SK-N-SH (cell line): ENCODE data around the gene C1orf174.

Experiments used
- EP300 ChIP-seq, 2 experiments: IDR thresholded peaks; 2 replicates each; pipeline versions ENCODE4 v1.4.0 to v1.6.1; 2012; ENCODE audit warnings: borderline replicate concordance in 1 of 2, low read depth in 1 of 2, low read length in 1 of 2
- EZH2phosphoT487 ChIP-seq: fragments of 200-600 bp; sonication (generic); IDR thresholded peaks from 2 replicates; pipeline ENCODE4 v1.6.1; 2017; ENCODE audit warnings: low read depth, mixed run types, mild to moderate bottlenecking, antibody characterized with exemption, moderate library complexity, borderline replicate concordance
- FOXM1 ChIP-seq: IDR thresholded peaks from 2 replicates; pipeline ENCODE4 v1.4.0; 2012; ENCODE audit warnings: low read depth, mild to moderate bottlenecking
- GABPA ChIP-seq: IDR thresholded peaks from 2 replicates; pipeline ENCODE4 v1.4.0; 2012; ENCODE audit warnings: low read depth, mild to moderate bottlenecking
- POLR2AphosphoS5 ChIP-seq: IDR thresholded peaks from 2 replicates; pipeline ENCODE4 v1.6.1; 2012; ENCODE audit warnings: low read depth, low read length
- RCOR1 ChIP-seq: fragments of 150-350 bp; IDR thresholded peaks from 2 replicates; pipeline ENCODE4 v1.6.1; 2017; ENCODE audit warnings: antibody characterized with exemption, low read length
- TAF1 ChIP-seq: IDR thresholded peaks from 2 replicates; pipeline ENCODE4 v1.6.1; 2012; ENCODE audit warnings: low read depth, mild to moderate bottlenecking, low read length, moderate library complexity, borderline replicate concordance
- TEAD4 ChIP-seq: IDR thresholded peaks from 2 replicates; pipeline ENCODE4 v1.4.0; 2012; ENCODE audit warnings: mild to moderate bottlenecking, borderline replicate concordance; ENCODE audit not compliant: insufficient read depth
- TF ChIP-seq, protein P1 (sequence below): fragments of 200-600 bp; sonication (generic); IDR thresholded peaks from 2 replicates; pipeline ENCODE4 v1.6.1; 2017; ENCODE audit warnings: antibody characterized with exemption, mild to moderate bottlenecking, moderate library complexity
- TF ChIP-seq, protein P2 (sequence below): IDR thresholded peaks from 2 replicates; pipeline ENCODE4 v1.4.0; 2012; ENCODE audit warnings: low read depth
- TF ChIP-seq, protein P3 (sequence below): IDR thresholded peaks from 2 replicates; pipeline ENCODE4; 2012
- TF ChIP-seq, protein P4 (sequence below): IDR thresholded peaks from 2 replicates; pipeline ENCODE4 v1.4.0; 2012; ENCODE audit warnings: low read depth, borderline replicate concordance
- TF ChIP-seq, protein P5 (sequence below): IDR thresholded peaks from 2 replicates; pipeline ENCODE4 v1.4.0; 2012; ENCODE audit warnings: low read depth, borderline replicate concordance
- TF ChIP-seq, protein P6 (sequence below): IDR thresholded peaks from 2 replicates; pipeline ENCODE4 v1.6.1; 2012; ENCODE audit warnings: mild to moderate bottlenecking, low read depth, low read length, moderate library complexity

DNA sequence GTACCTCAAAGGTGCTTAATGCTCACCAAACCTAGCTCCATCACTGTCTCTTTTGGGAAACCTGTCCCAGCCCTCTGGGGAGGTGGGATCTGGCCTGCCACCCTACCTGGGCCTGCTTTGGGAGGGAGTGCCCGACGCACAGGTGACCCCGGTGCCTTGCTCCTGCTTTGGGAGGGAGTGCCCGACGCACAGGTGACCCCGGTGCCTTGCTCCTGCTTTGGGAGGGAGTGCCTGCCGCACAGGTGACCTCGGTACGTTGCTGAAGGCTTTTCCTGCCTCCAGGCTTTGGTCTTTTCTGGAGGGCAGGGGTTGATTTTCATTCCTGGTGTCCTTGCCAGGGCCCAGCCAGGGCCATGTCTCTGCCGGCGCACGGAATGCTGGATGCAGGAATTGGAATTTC lies 25.2 kb upstream of the C1orf174 start:
- TF ChIP-seq, protein P1, sequence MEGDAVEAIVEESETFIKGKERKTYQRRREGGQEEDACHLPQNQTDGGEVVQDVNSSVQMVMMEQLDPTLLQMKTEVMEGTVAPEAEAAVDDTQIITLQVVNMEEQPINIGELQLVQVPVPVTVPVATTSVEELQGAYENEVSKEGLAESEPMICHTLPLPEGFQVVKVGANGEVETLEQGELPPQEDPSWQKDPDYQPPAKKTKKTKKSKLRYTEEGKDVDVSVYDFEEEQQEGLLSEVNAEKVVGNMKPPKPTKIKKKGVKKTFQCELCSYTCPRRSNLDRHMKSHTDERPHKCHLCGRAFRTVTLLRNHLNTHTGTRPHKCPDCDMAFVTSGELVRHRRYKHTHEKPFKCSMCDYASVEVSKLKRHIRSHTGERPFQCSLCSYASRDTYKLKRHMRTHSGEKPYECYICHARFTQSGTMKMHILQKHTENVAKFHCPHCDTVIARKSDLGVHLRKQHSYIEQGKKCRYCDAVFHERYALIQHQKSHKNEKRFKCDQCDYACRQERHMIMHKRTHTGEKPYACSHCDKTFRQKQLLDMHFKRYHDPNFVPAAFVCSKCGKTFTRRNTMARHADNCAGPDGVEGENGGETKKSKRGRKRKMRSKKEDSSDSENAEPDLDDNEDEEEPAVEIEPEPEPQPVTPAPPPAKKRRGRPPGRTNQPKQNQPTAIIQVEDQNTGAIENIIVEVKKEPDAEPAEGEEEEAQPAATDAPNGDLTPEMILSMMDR, result no peak
- TF ChIP-seq POLR2AphosphoS5 (no peak), TEAD4 (no peak), EZH2phosphoT487 (no peak), FOXM1 (no peak), EP300 (IDR thresholded peaks at IDR 0.05; ENCODE audit: borderline replicate concordance in 1 of 2, low read depth in 1 of 2, low read length in 1 of 2) (no peak), GABPA (no peak), TAF1 (no peak), RCOR1 (no peak)
- TF ChIP-seq, protein P2, sequence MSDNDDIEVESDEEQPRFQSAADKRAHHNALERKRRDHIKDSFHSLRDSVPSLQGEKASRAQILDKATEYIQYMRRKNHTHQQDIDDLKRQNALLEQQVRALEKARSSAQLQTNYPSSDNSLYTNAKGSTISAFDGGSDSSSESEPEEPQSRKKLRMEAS, result no peak
- TF ChIP-seq, protein P3, sequence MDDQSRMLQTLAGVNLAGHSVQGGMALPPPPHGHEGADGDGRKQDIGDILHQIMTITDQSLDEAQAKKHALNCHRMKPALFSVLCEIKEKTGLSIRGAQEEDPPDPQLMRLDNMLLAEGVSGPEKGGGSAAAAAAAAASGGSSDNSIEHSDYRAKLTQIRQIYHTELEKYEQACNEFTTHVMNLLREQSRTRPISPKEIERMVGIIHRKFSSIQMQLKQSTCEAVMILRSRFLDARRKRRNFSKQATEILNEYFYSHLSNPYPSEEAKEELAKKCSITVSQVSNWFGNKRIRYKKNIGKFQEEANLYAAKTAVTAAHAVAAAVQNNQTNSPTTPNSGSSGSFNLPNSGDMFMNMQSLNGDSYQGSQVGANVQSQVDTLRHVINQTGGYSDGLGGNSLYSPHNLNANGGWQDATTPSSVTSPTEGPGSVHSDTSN, result no peak
- TF ChIP-seq, protein P4, sequence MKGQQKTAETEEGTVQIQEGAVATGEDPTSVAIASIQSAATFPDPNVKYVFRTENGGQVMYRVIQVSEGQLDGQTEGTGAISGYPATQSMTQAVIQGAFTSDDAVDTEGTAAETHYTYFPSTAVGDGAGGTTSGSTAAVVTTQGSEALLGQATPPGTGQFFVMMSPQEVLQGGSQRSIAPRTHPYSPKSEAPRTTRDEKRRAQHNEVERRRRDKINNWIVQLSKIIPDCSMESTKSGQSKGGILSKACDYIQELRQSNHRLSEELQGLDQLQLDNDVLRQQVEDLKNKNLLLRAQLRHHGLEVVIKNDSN, result no peak
- TF ChIP-seq, protein P5, sequence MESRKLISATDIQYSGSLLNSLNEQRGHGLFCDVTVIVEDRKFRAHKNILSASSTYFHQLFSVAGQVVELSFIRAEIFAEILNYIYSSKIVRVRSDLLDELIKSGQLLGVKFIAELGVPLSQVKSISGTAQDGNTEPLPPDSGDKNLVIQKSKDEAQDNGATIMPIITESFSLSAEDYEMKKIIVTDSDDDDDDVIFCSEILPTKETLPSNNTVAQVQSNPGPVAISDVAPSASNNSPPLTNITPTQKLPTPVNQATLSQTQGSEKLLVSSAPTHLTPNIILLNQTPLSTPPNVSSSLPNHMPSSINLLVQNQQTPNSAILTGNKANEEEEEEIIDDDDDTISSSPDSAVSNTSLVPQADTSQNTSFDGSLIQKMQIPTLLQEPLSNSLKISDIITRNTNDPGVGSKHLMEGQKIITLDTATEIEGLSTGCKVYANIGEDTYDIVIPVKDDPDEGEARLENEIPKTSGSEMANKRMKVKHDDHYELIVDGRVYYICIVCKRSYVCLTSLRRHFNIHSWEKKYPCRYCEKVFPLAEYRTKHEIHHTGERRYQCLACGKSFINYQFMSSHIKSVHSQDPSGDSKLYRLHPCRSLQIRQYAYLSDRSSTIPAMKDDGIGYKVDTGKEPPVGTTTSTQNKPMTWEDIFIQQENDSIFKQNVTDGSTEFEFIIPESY, result no peak
- TF ChIP-seq, protein P6, sequence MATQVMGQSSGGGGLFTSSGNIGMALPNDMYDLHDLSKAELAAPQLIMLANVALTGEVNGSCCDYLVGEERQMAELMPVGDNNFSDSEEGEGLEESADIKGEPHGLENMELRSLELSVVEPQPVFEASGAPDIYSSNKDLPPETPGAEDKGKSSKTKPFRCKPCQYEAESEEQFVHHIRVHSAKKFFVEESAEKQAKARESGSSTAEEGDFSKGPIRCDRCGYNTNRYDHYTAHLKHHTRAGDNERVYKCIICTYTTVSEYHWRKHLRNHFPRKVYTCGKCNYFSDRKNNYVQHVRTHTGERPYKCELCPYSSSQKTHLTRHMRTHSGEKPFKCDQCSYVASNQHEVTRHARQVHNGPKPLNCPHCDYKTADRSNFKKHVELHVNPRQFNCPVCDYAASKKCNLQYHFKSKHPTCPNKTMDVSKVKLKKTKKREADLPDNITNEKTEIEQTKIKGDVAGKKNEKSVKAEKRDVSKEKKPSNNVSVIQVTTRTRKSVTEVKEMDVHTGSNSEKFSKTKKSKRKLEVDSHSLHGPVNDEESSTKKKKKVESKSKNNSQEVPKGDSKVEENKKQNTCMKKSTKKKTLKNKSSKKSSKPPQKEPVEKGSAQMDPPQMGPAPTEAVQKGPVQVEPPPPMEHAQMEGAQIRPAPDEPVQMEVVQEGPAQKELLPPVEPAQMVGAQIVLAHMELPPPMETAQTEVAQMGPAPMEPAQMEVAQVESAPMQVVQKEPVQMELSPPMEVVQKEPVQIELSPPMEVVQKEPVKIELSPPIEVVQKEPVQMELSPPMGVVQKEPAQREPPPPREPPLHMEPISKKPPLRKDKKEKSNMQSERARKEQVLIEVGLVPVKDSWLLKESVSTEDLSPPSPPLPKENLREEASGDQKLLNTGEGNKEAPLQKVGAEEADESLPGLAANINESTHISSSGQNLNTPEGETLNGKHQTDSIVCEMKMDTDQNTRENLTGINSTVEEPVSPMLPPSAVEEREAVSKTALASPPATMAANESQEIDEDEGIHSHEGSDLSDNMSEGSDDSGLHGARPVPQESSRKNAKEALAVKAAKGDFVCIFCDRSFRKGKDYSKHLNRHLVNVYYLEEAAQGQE, result no peak
